Neuron (in vitro differentiated cells): ENCODE measurements around the gene PSMD12.

Experiments used
- H2AFZ ChIP-seq: one replicate; pipeline ENCODE4 v1.6.1; 2013; ENCODE audit warnings: low read depth, mild to moderate bottlenecking, inconsistent platforms, low read length, moderate library complexity
- H3K27me3 ChIP-seq: one replicate; pipeline ENCODE4 v1.6.1; 2013; ENCODE audit warnings: low read length; ENCODE audit not compliant: insufficient read depth
- H3K36me3 ChIP-seq: one replicate; pipeline ENCODE4 v1.6.1; 2013; ENCODE audit warnings: low read length; ENCODE audit not compliant: insufficient read depth
- H3K4me1 ChIP-seq: one replicate; pipeline ENCODE4 v1.6.1; 2013; ENCODE audit warnings: low read length; ENCODE audit not compliant: insufficient read depth
- H3K4me3 ChIP-seq: 2 replicates; pipeline ENCODE4 v1.5.1; 2013; ENCODE audit warnings: mild to moderate bottlenecking, low read length, moderate library complexity
- H3K9me3 ChIP-seq: one replicate; pipeline ENCODE4 v1.6.1; 2013; ENCODE audit warnings: low read length

The PSMD12 gene

GRCh38 chr17:67378454-67379250 lies 12.3 kb upstream of the PSMD12 start:
- Histone ChIP-seq H3K36me3 (no peaks in the 10 kb centered on the region), H3K9me3 (peaks cover 3% of the 10 kb centered on the region), H3K4me3 (peak overlapping the region; percentile 72), H3K27me3 (no peaks in the 10 kb centered on the region), H3K4me1 (peaks cover 24% of the 10 kb centered on the region), H2AFZ (peak overlapping the region; percentile 83)

GRCh38 chr17:67377488-67378453 lies 11.4 kb upstream of the PSMD12 start:
- Histone ChIP-seq H3K4me1 (peaks cover 24% of the 10 kb centered on the region), H2AFZ (peak overlapping the region; percentile 83), H3K9me3 (no peaks in the 10 kb centered on the region), H3K4me3 (peak overlapping the region; percentile 72), H3K27me3 (no peaks in the 10 kb centered on the region), H3K36me3 (no peaks in the 10 kb centered on the region)

GRCh38 chr17:67376737-67377487 lies 10.5 kb upstream of the PSMD12 start, which contains the start of gene PITPNC1:
TSS of gene PITPNC1 (plus strand) at chr17:67377281.
- H3K36me3 ChIP-seq = no peaks in the 10 kb centered on the region
- H2AFZ ChIP-seq = peak within 1 kb of the TSS; percentile 83
- peaks cover 24% of the 10 kb centered on the region for H3K4me1 ChIP-seq
- H3K4me3 ChIP-seq = peak within 1 kb of the TSS; percentile 72
- no peaks in the 10 kb centered on the region for H3K27me3 ChIP-seq
- no peaks in the 10 kb centered on the region for H3K9me3 ChIP-seq

GRCh38 chr17:67376415-67376736 lies 10.0 kb upstream of the PSMD12 start:
- Histone ChIP-seq H3K36me3 (no peaks in the 10 kb centered on the region), H3K4me3 (peak overlapping the region; percentile 72), H3K4me1 (peaks cover 24% of the 10 kb centered on the region), H3K9me3 (no peaks in the 10 kb centered on the region), H3K27me3 (no peaks in the 10 kb centered on the region), H2AFZ (peak overlapping the region; percentile 83)

- H2AFZ ChIP-seq = no peak overlapping the region
- H3K4me3 ChIP-seq = no peak overlapping the region
- no peaks in the 10 kb centered on the region for H3K9me3 ChIP-seq
- H3K27me3 ChIP-seq = no peaks in the 10 kb centered on the region
- H3K36me3 ChIP-seq = no peaks in the 10 kb centered on the region
- H3K4me1 ChIP-seq = peaks cover 24% of the 10 kb centered on the region
These were observed 9.3 kb upstream of the PSMD12 start for GRCh38 chr17:67375716-67376115.

- H2AFZ ChIP-seq = peak overlapping the region; percentile 27
- H3K4me1 ChIP-seq = peaks cover 24% of the 10 kb centered on the region
- H3K4me3 ChIP-seq = no peak overlapping the region
- H3K9me3 ChIP-seq = no peaks in the 10 kb centered on the region
- H3K36me3 ChIP-seq = no peaks in the 10 kb centered on the region
- no peaks in the 10 kb centered on the region for H3K27me3 ChIP-seq
These were observed 8.7 kb upstream of the PSMD12 start for GRCh38 chr17:67375054-67375427.

GRCh38 chr17:67374329-67375053 lies 8.1 kb upstream of the PSMD12 start:
- Histone ChIP-seq H3K9me3 (no peaks in the 10 kb centered on the region), H3K4me3 (no peak overlapping the region), H3K4me1 (peaks cover 23% of the 10 kb centered on the region), H2AFZ (peak overlapping the region; percentile 27), H3K36me3 (no peaks in the 10 kb centered on the region), H3K27me3 (no peaks in the 10 kb centered on the region)

- Histone ChIP-seq H2AFZ (no peak overlapping the region), H3K36me3 (no peaks in the 10 kb centered on the region), H3K4me3 (no peak overlapping the region), H3K4me1 (peaks cover 24% of the 10 kb centered on the region), H3K27me3 (no peaks in the 10 kb centered on the region), H3K9me3 (no peaks in the 10 kb centered on the region)
These were observed 6.4 kb upstream of the PSMD12 start for GRCh38 chr17:67372751-67373150.

- Histone ChIP-seq H2AFZ (no peak overlapping the region), H3K9me3 (no peaks in the 10 kb centered on the region), H3K4me3 (no peak overlapping the region), H3K27me3 (no peaks in the 10 kb centered on the region), H3K36me3 (no peaks in the 10 kb centered on the region), H3K4me1 (peaks cover 19% of the 10 kb centered on the region)
These were observed 3.3 kb upstream of the PSMD12 start for GRCh38 chr17:67369676-67370075.

GRCh38 chr17:67365738-67366192 lies 612 bp downstream of the PSMD12 start:
- peak overlapping the region; percentile 94 for H2AFZ ChIP-seq
- peak overlapping the region; percentile 89 for H3K4me3 ChIP-seq
- peaks cover 23% of the 10 kb centered on the region for H3K4me1 ChIP-seq
- peaks cover 9% of the 10 kb centered on the region for H3K36me3 ChIP-seq
- no peaks in the 10 kb centered on the region for H3K27me3 ChIP-seq
- H3K9me3 ChIP-seq = no peaks in the 10 kb centered on the region

- peaks cover 16% of the 10 kb centered on the region for H3K36me3 ChIP-seq
- peaks cover 23% of the 10 kb centered on the region for H3K4me1 ChIP-seq
- H3K9me3 ChIP-seq = no peaks in the 10 kb centered on the region
- H2AFZ ChIP-seq = no peak overlapping the region
- no peaks in the 10 kb centered on the region for H3K27me3 ChIP-seq
- peak overlapping the region; percentile 89 for H3K4me3 ChIP-seq
These were observed 1.3 kb downstream of the PSMD12 start for GRCh38 chr17:67364847-67365737.
